ENCODE results near the gene VWA3A.

Gene VWA3A

GRCh38 chr16:22177968-22178930, 85.9 kb downstream of the VWA3A start:
- Histone ChIP-seq H3K36me3 (ENCODE audit: control insufficient read depth, insufficient read depth, low read length) (no peaks in the 10 kb centered on the region), H3K4me3 (ENCODE audit: low read length) (no peak overlapping the region), H3K9me3 (ENCODE audit: control insufficient read depth, low read length) (no peaks in the 10 kb centered on the region), H3K27me3 (ENCODE audit: control insufficient read depth, insufficient read depth, low read length) (no peaks in the 10 kb centered on the region), H3K9ac (ENCODE audit: low read length) (no peak overlapping the region), H3K4me1 (ENCODE audit: control insufficient read depth, insufficient read depth, low read length) (no peaks in the 10 kb centered on the region)

- no peaks in the 10 kb centered on the region for H3K36me3 ChIP-seq (ENCODE audit: control insufficient read depth, insufficient read depth, low read length)
- H3K4me3 ChIP-seq (ENCODE audit: low read length): no peak overlapping the region
- no peak overlapping the region for H3K9ac ChIP-seq (ENCODE audit: low read length)
- H3K9me3 ChIP-seq (ENCODE audit: control insufficient read depth, low read length): no peaks in the 10 kb centered on the region
- no peaks in the 10 kb centered on the region for H3K4me1 ChIP-seq (ENCODE audit: control insufficient read depth, insufficient read depth, low read length)
- no peaks in the 10 kb centered on the region for H3K27me3 ChIP-seq (ENCODE audit: control insufficient read depth, insufficient read depth, low read length)
These were observed 89.1 kb downstream of the VWA3A start for GRCh38 chr16:22181426-22181825.

- Histone ChIP-seq H3K27me3 (ENCODE audit: control insufficient read depth, insufficient read depth, low read length) (no peaks in the 10 kb centered on the region), H3K9me3 (ENCODE audit: control insufficient read depth, low read length) (no peaks in the 10 kb centered on the region), H3K4me3 (ENCODE audit: low read length) (no peak overlapping the region), H3K36me3 (ENCODE audit: control insufficient read depth, insufficient read depth, low read length) (no peaks in the 10 kb centered on the region), H3K9ac (ENCODE audit: low read length) (no peak overlapping the region), H3K4me1 (ENCODE audit: control insufficient read depth, insufficient read depth, low read length) (no peaks in the 10 kb centered on the region)
These were observed 89.5 kb downstream of the VWA3A start for GRCh38 chr16:22181843-22182242.

- no peak overlapping the region for H3K9ac ChIP-seq (ENCODE audit: low read length)
- no peak overlapping the region for H3K4me3 ChIP-seq (ENCODE audit: low read length)
- no peaks in the 10 kb centered on the region for H3K27me3 ChIP-seq (ENCODE audit: control insufficient read depth, insufficient read depth, low read length)
- no peaks in the 10 kb centered on the region for H3K9me3 ChIP-seq (ENCODE audit: control insufficient read depth, low read length)
- H3K4me1 ChIP-seq (ENCODE audit: control insufficient read depth, insufficient read depth, low read length): peaks cover 3% of the 10 kb centered on the region
- H3K36me3 ChIP-seq (ENCODE audit: control insufficient read depth, insufficient read depth, low read length): no peaks in the 10 kb centered on the region
These were observed 91.0 kb downstream of the VWA3A start for GRCh38 chr16:22183335-22183734.

GRCh38 chr16:22183901-22184614, 91.7 kb downstream of the VWA3A start:
- H3K9ac ChIP-seq (ENCODE audit: low read length): no peak overlapping the region
- peaks cover 10% of the 10 kb centered on the region for H3K4me1 ChIP-seq (ENCODE audit: control insufficient read depth, insufficient read depth, low read length)
- no peaks in the 10 kb centered on the region for H3K27me3 ChIP-seq (ENCODE audit: control insufficient read depth, insufficient read depth, low read length)
- no peak overlapping the region for H3K4me3 ChIP-seq (ENCODE audit: low read length)
- H3K9me3 ChIP-seq (ENCODE audit: control insufficient read depth, low read length): no peaks in the 10 kb centered on the region
- H3K36me3 ChIP-seq (ENCODE audit: control insufficient read depth, insufficient read depth, low read length): no peaks in the 10 kb centered on the region

GRCh38 chr16:22184615-22184968, 92.3 kb downstream of the VWA3A start:
- H3K9me3 ChIP-seq (ENCODE audit: control insufficient read depth, low read length): no peaks in the 10 kb centered on the region
- H3K36me3 ChIP-seq (ENCODE audit: control insufficient read depth, insufficient read depth, low read length): no peaks in the 10 kb centered on the region
- H3K9ac ChIP-seq (ENCODE audit: low read length): no peak overlapping the region
- no peak overlapping the region for H3K4me3 ChIP-seq (ENCODE audit: low read length)
- no peaks in the 10 kb centered on the region for H3K27me3 ChIP-seq (ENCODE audit: control insufficient read depth, insufficient read depth, low read length)
- peaks cover 15% of the 10 kb centered on the region for H3K4me1 ChIP-seq (ENCODE audit: control insufficient read depth, insufficient read depth, low read length)

GRCh38 chr16:22186517-22186916, 94.2 kb downstream of the VWA3A start:
- H3K9me3 ChIP-seq (ENCODE audit: control insufficient read depth, low read length): no peaks in the 10 kb centered on the region
- H3K27me3 ChIP-seq (ENCODE audit: control insufficient read depth, insufficient read depth, low read length): no peaks in the 10 kb centered on the region
- peaks cover 19% of the 10 kb centered on the region for H3K4me1 ChIP-seq (ENCODE audit: control insufficient read depth, insufficient read depth, low read length)
- no peak overlapping the region for H3K9ac ChIP-seq (ENCODE audit: low read length)
- H3K36me3 ChIP-seq (ENCODE audit: control insufficient read depth, insufficient read depth, low read length): no peaks in the 10 kb centered on the region
- no peak overlapping the region for H3K4me3 ChIP-seq (ENCODE audit: low read length)

GRCh38 chr16:22188267-22188594, 95.9 kb downstream of the VWA3A start:
- Histone ChIP-seq H3K4me1 (ENCODE audit: control insufficient read depth, insufficient read depth, low read length) (peaks cover 36% of the 10 kb centered on the region), H3K36me3 (ENCODE audit: control insufficient read depth, insufficient read depth, low read length) (no peaks in the 10 kb centered on the region), H3K9ac (ENCODE audit: low read length) (no peak overlapping the region), H3K27me3 (ENCODE audit: control insufficient read depth, insufficient read depth, low read length) (no peaks in the 10 kb centered on the region), H3K9me3 (ENCODE audit: control insufficient read depth, low read length) (no peaks in the 10 kb centered on the region), H3K4me3 (ENCODE audit: low read length) (no peak overlapping the region)

- H3K36me3 ChIP-seq (ENCODE audit: control insufficient read depth, insufficient read depth, low read length): no peaks in the 10 kb centered on the region
- no peaks in the 10 kb centered on the region for H3K9me3 ChIP-seq (ENCODE audit: control insufficient read depth, low read length)
- peaks cover 36% of the 10 kb centered on the region for H3K4me1 ChIP-seq (ENCODE audit: control insufficient read depth, insufficient read depth, low read length)
- no peaks in the 10 kb centered on the region for H3K27me3 ChIP-seq (ENCODE audit: control insufficient read depth, insufficient read depth, low read length)
- peak overlapping the region; percentile 45 for H3K9ac ChIP-seq (ENCODE audit: low read length)
- no peak overlapping the region for H3K4me3 ChIP-seq (ENCODE audit: low read length)
These were observed 96.5 kb downstream of the VWA3A start for GRCh38 chr16:22188595-22189442.

GRCh38 chr16:22189473-22190080, 97.2 kb downstream of the VWA3A start:
- H3K9me3 ChIP-seq (ENCODE audit: control insufficient read depth, low read length): no peaks in the 10 kb centered on the region
- no peaks in the 10 kb centered on the region for H3K36me3 ChIP-seq (ENCODE audit: control insufficient read depth, insufficient read depth, low read length)
- H3K4me3 ChIP-seq (ENCODE audit: low read length): peak overlapping the region; percentile 40
- peaks cover 36% of the 10 kb centered on the region for H3K4me1 ChIP-seq (ENCODE audit: control insufficient read depth, insufficient read depth, low read length)
- no peaks in the 10 kb centered on the region for H3K27me3 ChIP-seq (ENCODE audit: control insufficient read depth, insufficient read depth, low read length)
- peak overlapping the region; percentile 8 for H3K9ac ChIP-seq (ENCODE audit: low read length)

GRCh38 chr16:22190081-22190775, 97.9 kb downstream of the VWA3A start:
- Histone ChIP-seq H3K9me3 (ENCODE audit: control insufficient read depth, low read length) (no peaks in the 10 kb centered on the region), H3K4me1 (ENCODE audit: control insufficient read depth, insufficient read depth, low read length) (peaks cover 41% of the 10 kb centered on the region), H3K36me3 (ENCODE audit: control insufficient read depth, insufficient read depth, low read length) (no peaks in the 10 kb centered on the region), H3K4me3 (ENCODE audit: low read length) (peak overlapping the region; percentile 40), H3K27me3 (ENCODE audit: control insufficient read depth, insufficient read depth, low read length) (no peaks in the 10 kb centered on the region), H3K9ac (ENCODE audit: low read length) (peak overlapping the region; percentile 8)
